Inflammatory macrophage treated with lipopolysaccharide for 4 hours (primary cell): ENCODE results near the gene MAPK8IP1.
A peak's percentile ranks its signal among the peaks of the same experiment; 100 is the strongest.
"Not testable (repeated sequence)": the region's sequence is repeated elsewhere in the genome, so short reads cannot be mapped to it uniquely, and the experiment has no call there.

ENCODE experiments used
- DNase-seq: peaks from one replicate; pipeline ENCODE4 v3.0.0-alpha.2; 2020

The MAPK8IP1 gene

GRCh38 chr11:45892856-45893255 lies 7.4 kb downstream of the MAPK8IP1 start:
- no peak for DNase-seq

GRCh38 chr11:45894555-45895247 lies 9.2 kb downstream of the MAPK8IP1 start:
- no peak for DNase-seq

- DNase-seq, result no peak
Measured at GRCh38 chr11:45895553-45896259, 10.3 kb downstream of the MAPK8IP1 start.

DNA sequence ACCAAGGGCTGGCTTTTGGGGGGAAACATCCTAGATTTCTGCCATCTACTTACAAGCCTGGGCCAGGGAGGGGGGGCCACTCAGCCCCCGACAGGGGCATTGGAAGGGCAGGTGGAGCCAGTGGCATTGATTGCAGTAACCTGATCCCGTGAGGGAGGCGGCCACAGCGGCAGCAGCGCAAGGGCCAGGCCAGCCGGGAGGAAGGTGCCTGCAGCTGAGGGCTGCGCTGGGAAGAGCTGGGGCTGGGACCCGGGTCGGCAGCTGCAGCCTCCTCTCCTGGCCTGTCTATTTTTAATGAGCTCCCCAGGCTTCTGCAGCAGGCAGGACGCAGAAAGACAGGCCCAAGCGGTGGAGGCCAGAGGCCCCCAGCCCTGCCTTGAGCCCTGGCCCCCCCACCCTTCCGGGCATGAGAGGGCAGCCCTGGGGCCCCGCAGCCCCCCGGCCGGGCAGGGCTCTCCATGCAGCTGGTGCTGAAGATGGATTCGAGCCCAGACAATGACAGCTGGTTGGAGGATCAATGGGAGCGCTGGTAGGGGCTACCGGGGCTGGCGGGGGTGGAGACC lies 11.1 kb downstream of the MAPK8IP1 start:
- DNase-seq, result no peak

DNA sequence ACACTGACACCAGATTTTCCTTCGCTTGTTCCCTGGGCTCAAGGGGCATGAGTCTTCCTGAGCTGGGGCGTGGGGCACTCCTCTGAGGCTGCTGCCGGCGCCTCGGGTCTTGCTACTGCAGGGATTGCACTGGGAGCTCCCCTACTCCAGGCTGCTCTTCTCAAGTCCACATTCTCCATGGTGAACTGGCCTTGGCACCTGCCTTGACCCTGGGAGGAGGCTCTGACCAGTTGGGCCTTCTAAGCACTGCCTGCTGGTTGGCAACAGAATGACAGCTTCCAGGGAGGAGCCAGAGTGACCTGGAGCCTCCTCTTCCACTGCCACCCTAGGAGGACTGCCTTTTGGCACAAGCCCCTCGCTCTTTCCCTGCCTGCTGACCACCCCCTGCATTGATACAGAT lies 12.1 kb downstream of the MAPK8IP1 start:
- no peak for DNase-seq

DNA sequence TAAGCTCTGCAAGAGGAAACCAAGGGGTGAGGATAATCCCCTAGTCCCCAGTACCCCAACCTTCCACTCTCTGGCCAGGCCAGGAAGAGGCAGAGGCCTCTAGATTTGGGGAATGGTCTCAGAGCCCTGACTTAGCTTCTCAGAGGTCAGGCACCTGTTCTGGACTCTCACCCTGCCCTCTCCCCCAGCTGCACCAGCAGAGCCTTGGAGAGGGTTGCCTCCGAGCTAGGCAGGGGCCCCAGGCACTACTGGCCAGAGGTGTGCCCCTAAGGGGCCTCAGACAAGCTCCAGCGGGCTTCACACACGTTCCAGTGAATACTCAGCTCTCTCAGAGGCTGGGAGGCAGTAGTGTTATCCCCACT lies 13.6 kb downstream of the MAPK8IP1 start:
- DNase-seq, result no peak

- peak; percentile 72 for DNase-seq
Measured at GRCh38 chr11:45899448-45900174, 14.2 kb downstream of the MAPK8IP1 start.

DNA sequence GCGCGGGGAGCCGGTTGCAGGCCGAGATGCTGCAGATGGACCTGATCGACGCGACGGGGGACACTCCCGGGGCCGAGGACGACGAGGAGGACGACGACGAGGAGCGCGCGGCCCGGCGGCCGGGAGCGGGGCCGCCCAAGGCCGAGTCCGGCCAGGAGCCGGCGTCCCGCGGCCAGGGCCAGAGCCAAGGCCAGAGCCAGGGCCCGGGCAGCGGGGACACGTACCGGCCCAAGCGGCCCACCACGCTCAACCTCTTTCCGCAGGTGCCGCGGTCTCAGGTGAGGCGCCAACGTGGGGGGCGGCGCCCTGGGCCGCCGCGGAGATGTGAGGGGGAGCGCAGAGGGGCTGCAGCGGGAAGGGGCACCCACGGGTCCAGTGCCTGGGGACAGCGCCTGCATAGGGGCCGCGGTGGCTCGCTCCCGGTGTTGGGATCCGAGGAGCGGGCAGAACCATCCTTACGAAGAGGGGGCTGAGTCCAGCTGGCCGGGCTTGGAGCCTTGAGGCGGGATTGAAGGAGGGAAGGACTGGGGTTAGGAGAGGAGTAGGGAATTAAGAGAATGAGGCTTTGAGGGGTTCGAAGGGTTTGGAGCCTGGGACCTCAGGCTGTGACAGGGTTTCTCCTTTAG lies 14.8 kb downstream of the MAPK8IP1 start:
- not testable (repeated sequence) for DNase-seq

DNA sequence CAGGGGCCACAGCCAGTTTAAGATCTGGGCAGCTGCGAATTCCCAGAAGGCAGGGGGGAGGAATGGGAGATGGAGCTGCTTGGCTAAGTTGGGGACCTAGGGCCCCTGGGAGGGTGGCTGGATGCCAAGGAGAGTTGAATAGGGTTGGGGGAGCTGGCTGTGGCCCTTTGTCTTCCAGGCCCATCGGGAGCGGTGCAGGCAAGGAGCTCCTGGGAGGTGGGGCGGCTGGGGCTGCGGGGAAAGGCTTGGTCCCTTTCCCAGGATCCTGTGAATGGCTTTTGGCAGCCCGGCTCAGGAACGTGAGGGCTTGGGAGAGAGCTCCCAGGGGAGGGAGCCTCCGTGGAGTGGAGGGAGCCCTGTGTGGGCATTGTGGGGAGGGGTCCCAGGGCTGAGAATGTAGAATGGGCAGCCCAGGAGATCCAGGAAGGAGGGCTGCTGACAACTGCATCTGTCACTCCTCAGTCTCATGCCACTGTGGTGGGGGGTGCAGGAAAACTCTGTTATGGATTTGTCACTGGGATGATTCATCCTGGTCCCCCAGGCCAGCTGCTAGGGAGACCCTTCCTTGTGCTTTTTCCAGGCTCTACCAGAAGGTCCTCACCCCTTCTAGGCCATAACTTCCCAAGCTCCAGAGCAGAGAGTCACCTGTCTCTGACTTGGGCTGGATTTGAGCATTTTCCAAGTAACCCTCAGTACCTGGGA lies 15.6 kb downstream of the MAPK8IP1 start:
- no peak for DNase-seq

DNA sequence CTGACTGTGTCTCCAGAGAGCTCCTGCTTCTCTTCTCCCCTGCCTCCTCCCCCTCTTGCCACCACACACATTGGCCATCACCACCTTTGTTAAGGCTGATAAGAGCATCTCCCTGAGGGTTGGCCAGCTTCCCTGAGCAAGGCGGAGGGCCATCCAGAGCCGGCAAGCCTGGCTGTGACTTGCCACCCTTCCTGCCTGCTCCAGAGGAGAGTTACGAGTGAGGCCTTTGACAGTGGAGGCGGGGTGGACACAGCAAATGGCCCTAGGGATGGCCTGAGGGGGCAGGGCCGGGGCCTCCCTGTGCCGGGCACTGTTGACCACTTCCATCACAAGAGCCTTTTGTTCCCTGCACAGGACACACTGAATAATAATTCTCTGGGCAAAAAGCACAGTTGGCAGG lies 16.2 kb downstream of the MAPK8IP1 start:
- DNase-seq, result no peak

DNA sequence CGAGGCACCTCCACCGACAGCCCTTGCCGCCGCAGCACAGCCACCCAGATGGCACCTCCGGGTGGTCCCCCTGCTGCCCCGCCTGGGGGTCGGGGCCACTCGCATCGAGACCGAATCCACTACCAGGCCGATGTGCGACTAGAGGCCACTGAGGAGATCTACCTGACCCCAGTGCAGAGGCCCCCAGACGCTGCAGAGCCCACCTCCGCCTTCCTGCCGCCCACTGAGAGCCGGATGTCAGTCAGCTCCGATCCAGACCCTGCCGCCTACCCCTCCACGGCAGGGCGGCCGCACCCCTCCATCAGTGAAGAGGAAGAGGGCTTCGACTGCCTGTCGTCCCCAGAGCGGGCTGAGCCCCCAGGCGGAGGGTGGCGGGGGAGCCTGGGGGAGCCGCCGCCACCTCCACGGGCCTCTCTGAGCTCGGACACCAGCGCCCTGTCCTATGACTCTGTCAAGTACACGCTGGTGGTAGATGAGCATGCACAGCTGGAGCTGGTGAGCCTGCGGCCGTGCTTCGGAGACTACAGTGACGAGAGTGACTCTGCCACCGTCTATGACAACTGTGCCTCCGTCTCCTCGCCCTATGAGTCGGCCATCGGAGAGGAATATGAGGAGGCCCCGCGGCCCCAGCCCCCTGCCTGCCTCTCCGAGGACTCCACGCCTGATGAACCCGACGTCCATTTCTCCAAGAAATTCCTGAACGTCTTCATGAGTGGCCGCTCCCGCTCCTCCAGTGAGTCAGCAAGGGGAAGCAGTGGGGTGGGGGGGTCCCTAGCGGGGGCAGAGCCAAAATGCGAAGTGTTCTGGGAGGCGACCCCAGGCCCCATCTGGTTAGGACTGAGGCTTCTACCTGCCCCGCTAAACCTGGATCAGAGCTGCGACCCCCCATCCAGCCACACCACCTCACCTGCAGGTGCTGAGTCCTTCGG lies 17.3 kb downstream of the MAPK8IP1 start:
- no peak for DNase-seq

- DNase-seq, result no peak
Measured at GRCh38 chr11:45904309-45904915, 19.0 kb downstream of the MAPK8IP1 start.

- DNase-seq, result no peak
Measured at GRCh38 chr11:45905095-45905494, 19.6 kb downstream of the MAPK8IP1 start.

DNA sequence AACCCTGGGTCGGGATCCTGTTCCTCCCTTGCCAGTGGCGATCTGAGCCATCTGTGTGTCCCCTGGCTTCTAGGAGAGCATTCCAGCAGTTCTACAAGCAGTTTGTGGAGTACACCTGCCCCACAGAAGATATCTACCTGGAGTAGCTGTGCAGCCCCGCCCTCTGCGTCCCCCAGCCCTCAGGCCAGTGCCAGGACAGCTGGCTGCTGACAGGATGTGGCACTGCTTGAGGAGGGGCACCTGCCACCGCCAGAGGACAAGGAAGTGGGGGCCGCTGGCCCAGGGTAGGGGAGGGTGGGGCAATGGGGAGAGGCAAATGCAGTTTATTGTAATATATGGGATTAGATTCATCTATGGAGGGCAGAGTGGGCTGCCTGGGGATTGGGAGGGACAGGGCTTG lies 20.1 kb downstream of the MAPK8IP1 start:
- DNase-seq, result not testable (repeated sequence)

DNA sequence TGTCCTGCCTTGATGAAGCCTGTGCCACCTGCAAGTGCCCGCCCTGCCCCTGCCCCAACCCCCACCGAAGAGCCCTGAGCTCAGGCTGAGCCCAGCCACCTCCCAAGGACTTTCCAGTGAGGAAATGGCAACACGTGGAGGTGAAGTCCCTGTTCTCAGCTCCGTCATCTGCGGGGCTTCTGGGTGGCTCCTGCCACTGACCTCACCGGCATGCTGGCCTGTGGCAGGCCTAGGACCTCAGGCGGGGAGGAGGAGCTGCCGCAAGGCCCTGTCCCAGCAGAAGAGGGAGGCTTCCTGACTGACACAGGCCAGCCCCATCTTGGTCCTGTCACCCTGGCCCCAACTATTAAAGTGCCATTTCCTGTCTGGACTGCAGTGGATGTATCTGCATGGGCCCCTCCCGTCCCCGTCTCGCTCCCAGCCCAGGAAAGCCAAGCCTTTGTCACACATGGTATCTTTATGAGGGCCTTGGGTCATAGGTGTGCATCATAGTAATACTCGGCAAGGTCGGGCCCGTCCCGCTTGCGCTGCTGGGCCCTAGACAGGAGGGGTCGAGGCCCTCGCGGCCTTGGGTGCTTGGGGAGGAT lies 20.7 kb downstream of the MAPK8IP1 start:
- peak; percentile 61 for DNase-seq

- no peak for DNase-seq
Measured at GRCh38 chr11:45906965-45907611, 21.6 kb downstream of the MAPK8IP1 start, which contains the start of gene FREY1. FREY1 (minus strand) TSS chr11:45907271; CDS start chr11:45907245, 26 bp downstream.

- no peak for DNase-seq
Measured at GRCh38 chr11:45907911-45908370, 22.5 kb downstream of the MAPK8IP1 start.

GRCh38 chr11:45909594-45910475 lies 24.4 kb downstream of the MAPK8IP1 start:
- no peak for DNase-seq

DNA sequence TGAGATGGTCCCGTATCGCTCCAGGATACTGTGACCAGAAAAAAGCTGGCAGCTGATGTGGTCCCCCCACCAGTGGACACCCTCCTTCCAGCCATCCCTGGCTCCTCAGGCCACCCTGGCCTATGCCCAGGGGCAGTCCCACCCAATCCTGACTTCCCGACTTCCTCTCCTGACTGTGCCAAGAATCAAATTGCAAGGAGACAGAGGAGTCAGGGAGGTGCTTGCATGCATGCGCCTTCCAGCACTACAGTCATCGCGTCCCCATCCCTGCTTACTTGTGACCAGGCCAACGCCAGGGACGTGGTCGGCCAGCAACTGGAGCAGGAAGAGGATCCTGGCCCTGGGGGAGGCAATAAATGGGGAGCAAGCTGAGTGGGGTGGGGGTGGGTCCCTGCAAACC lies 25.2 kb downstream of the MAPK8IP1 start:
- DNase-seq, result no peak
